Dedifferentiated amniotic fluid mesenchymal stem cell (primary cell): Measurements from ENCODE around the gene COG5.

ENCODE experiments used
- DNase-seq: peaks from one replicate; pipeline ENCODE4 v3.0.0-alpha.2; 2016; ENCODE audit errors: extremely low spot score

COG5 gene

GRCh38 chr7:107186240-107186639 lies 377.5 kb downstream of the COG5 start:
- DNase-seq: no peak

GRCh38 chr7:107185716-107186115 lies 378.0 kb downstream of the COG5 start:
- DNase-seq: no peak

GRCh38 chr7:107181172-107181571 lies 382.5 kb downstream of the COG5 start:
- no peak for DNase-seq

GRCh38 chr7:107180378-107180777 lies 383.3 kb downstream of the COG5 start:
- no peak for DNase-seq

GRCh38 chr7:107179326-107180164 lies 384.2 kb downstream of the COG5 start:
- DNase-seq: no peak

GRCh38 chr7:107173691-107174406 lies 389.9 kb downstream of the COG5 start:
- no peak for DNase-seq

GRCh38 chr7:107173191-107173590 lies 390.5 kb downstream of the COG5 start:
- DNase-seq: no peak

- DNase-seq: no peak
Measured at GRCh38 chr7:107172276-107173032, 391.3 kb downstream of the COG5 start.

GRCh38 chr7:107171496-107171895 lies 392.2 kb downstream of the COG5 start:
- DNase-seq: no peak

- no peak for DNase-seq
Measured at GRCh38 chr7:107170051-107170915, 393.4 kb downstream of the COG5 start.

- DNase-seq: peak; percentile 95
Measured at GRCh38 chr7:107169120-107170050, 394.3 kb downstream of the COG5 start.

- peak; percentile 100 for DNase-seq
Measured at GRCh38 chr7:107168233-107169119, 395.2 kb downstream of the COG5 start, which contains the start of gene HBP1. TSS of gene HBP1 (plus strand) at chr7:107169003. CDS start at chr7:107179894, 10,891 bp downstream.

- DNase-seq: peak; percentile 93
Measured at GRCh38 chr7:107167483-107168232, 396.1 kb downstream of the COG5 start.

- DNase-seq: no peak
Measured at GRCh38 chr7:107166736-107167426, 396.8 kb downstream of the COG5 start.

- DNase-seq: no peak
Measured at GRCh38 chr7:107165341-107165740, 398.4 kb downstream of the COG5 start.

- DNase-seq: no peak
Measured at GRCh38 chr7:107164092-107164491, 399.6 kb downstream of the COG5 start.

- DNase-seq: no peak
Measured at GRCh38 chr7:107162475-107162874, 401.2 kb downstream of the COG5 start.

GRCh38 chr7:107161415-107161814 lies 402.3 kb downstream of the COG5 start:
- DNase-seq: no peak
